Activated naive CD4-positive, alpha-beta T cell treated with anti-CD3 and anti-CD28 coated beads, Interleukin-2, amount 10 ng/mL, durations not matched to agents 7 days and 5 days (primary cell): Measurements from ENCODE around the gene KCNH2.

Experiments used
- CTCF ChIA-PET: fragments of 350-600 bp; sonication (Branson Sonifier 250); formaldehyde crosslinking; loops from one replicate; lab custom pipeline; 2021; ENCODE audit warnings: antibody characterized with exemption; lab: Charles Lee
- DNase-seq: peaks from one replicate; pipeline ENCODE4 v3.0.0-alpha.2; 2020
- H3K27ac Mint-ChIP-seq: one replicate; pipeline ENCODE4 v1.8.0; 2021; ENCODE audit warnings: mild to moderate bottlenecking, moderate library complexity, mixed read lengths
- H3K27me3 Mint-ChIP-seq: one replicate; pipeline ENCODE4 v1.8.0; 2021; ENCODE audit warnings: mild to moderate bottlenecking, mixed read lengths
- H3K36me3 Mint-ChIP-seq: one replicate; pipeline ENCODE4 v1.8.0; 2021; ENCODE audit warnings: mixed read lengths
- H3K4me1 Mint-ChIP-seq: one replicate; pipeline ENCODE4 v1.8.0; 2021; ENCODE audit warnings: mixed read lengths
- H3K4me3 Mint-ChIP-seq: one replicate; pipeline ENCODE4 v1.8.0; 2021; ENCODE audit warnings: mild to moderate bottlenecking, moderate library complexity, mixed read lengths
- H3K9me3 Mint-ChIP-seq: one replicate; pipeline ENCODE4 v1.8.0; 2021; ENCODE audit warnings: mixed read lengths

KCNH2 gene

DNA sequence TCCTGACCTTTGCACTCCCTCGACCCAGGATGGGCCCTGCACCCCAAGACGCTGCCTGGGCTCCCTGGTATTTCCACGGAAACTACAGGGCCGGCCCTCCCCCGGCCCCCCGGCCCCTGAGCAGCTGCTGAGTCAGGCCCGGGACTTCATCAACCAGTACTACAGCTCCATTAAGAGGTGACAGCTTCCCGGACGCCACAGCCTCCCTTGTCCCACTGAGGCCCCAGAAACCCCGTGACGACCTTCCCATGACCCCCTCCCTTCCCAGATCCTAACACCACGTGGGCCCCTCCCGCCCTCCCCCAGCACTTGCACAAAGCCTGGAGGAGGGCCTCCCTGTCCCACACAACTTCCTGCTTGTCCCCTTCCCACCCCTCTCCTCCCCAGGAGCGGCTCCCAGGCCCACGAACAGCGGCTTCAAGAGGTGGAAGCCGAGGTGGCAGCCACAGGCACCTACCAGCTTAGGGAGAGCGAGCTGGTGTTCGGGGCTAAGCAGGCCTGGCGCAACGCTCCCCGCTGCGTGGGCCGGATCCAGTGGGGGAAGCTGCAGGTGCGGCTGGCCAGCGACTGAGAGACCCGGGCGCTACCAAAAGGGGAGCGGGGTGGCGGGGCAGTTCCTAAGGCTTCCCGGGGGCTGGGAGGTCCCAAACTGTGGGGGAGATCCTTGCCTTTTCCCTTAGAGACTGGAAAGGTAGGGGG is 18.4 kb upstream of the KCNH2 start:
- peaks cover 4% of the 10 kb centered on the region for H3K9me3 Mint-ChIP-seq
- CTCF ChIA-PET: interaction anchor here (1.7 to 2.0 kb wide), 2 partner anchors 10 to 22 kb away, joined by 4 to 9 read pairs; no protein-coding TSS in a partner anchor
- no peak for DNase-seq
- H3K4me1 Mint-ChIP-seq: peaks cover 51% of the 10 kb centered on the region
- H3K27me3 Mint-ChIP-seq: peaks cover 8% of the 10 kb centered on the region
- peaks cover 18% of the 10 kb centered on the region for H3K36me3 Mint-ChIP-seq
- H3K27ac Mint-ChIP-seq: no peak overlapping the region
- peak overlapping the region; percentile 33 for H3K4me3 Mint-ChIP-seq

DNA sequence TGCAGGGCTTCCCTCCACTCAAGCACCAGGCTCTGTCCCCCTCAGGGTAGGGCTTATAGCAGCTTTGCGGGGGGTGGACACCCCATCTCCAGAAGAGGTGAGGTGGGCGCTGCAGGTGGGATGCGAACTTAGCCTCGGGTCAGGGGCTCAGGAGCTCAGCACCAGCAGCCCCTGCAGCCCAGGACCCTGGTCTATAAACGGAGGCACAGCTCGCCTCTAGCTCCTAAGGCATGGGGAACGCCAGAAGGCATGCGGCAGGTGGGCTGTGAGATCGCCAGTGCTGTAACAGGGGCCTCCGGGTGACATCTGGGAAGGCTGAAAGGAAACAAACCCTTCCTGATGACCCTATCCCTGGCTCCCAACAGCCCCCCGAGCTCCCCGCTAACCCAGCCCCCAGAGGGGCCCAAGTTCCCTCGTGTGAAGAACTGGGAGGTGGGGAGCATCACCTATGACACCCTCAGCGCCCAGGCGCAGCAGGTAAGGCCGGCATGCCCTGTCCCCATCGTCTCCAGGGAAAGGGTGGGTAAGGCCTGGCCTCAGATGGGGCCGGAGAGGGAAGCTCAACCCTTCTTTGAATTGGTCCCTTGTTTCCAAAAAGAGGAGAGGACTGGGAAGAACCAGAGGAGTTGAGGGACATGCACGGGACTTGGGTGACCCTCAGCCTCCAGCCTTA is 16.9 kb upstream of the KCNH2 start:
- Mint-ChIP-seq H3K27ac (peak overlapping the region; percentile 79), H3K9me3 (peaks cover 20% of the 10 kb centered on the region), H3K4me3 (peak overlapping the region; percentile 66), H3K27me3 (peaks cover 21% of the 10 kb centered on the region), H3K36me3 (peaks cover 18% of the 10 kb centered on the region), H3K4me1 (peaks cover 49% of the 10 kb centered on the region)
- DNase-seq: no peak
- CTCF ChIA-PET: interaction anchor here (1.0 to 3.0 kb wide), 9 partner anchors 10 to 118 kb away, joined by 3 to 27 read pairs (median 3); no protein-coding TSS in a partner anchor

DNA sequence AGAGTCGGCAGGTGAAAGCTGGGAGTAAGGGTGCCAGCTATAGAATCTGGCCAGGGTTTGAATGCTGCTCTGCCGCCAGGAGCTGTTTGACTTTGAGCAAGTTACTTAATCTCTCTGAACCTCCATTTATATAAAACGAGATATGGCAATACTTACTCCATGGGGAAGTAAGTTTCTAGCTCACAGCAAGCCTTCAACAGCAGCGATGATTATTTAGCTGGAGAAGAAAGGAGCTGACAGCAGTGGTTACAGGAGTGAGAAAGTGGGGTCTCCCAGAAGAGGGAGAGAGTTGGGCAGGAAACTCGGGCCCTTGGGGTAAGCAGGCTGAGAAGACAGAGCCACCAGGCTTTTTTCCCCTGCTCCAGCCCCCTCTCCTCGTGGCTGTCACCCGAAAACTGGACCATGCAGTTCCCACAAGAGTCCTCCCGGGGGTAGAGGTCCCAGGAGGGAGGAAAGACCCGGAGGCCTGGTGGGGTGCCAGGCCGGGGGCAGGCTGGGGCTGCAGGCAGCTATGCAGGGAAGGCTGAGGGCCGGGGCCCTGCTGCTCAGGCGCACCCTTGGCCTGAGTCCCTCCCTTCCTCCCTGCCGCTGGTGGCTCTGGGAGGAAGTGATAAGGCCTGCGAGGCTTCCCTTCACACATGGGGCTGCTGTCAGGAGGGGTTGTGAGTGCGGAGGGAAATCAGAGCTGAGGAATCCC is 16.2 kb upstream of the KCNH2 start:
- H3K4me3 Mint-ChIP-seq: peak overlapping the region; percentile 66

DNA sequence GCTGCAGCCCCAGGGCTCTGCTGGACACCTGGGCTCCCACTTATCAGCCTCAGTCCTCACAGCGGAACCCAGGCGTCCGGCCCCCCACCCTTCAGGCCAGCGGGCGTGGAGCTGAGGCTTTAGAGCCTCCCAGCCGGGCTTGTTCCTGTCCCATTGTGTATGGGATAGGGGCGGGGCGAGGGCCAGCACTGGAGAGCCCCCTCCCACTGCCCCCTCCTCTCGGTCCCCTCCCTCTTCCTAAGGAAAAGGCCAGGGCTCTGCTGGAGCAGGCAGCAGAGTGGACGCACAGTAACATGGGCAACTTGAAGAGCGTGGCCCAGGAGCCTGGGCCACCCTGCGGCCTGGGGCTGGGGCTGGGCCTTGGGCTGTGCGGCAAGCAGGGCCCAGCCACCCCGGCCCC is 15.4 kb upstream of the KCNH2 start:
- H3K4me1 Mint-ChIP-seq: peaks cover 55% of the 10 kb centered on the region
- peaks cover 26% of the 10 kb centered on the region for H3K9me3 Mint-ChIP-seq
- no peak for DNase-seq
- H3K36me3 Mint-ChIP-seq: peaks cover 20% of the 10 kb centered on the region
- no peak overlapping the region for H3K27ac Mint-ChIP-seq
- H3K27me3 Mint-ChIP-seq: peaks cover 36% of the 10 kb centered on the region
- no peak overlapping the region for H3K4me3 Mint-ChIP-seq
- CTCF ChIA-PET: interaction anchor here (1.5 to 3.0 kb wide), 9 partner anchors 9 to 119 kb away, joined by 3 to 27 read pairs (median 6); no protein-coding TSS in a partner anchor

More for the DNA sequence above, 16.2 kb upstream of the KCNH2 start:
- CTCF ChIA-PET: interaction anchor here (1.0 to 3.0 kb wide), 11 partner anchors 9 to 118 kb away, joined by 3 to 27 read pairs (median 4); no protein-coding TSS in a partner anchor
- peaks cover 26% of the 10 kb centered on the region for H3K9me3 Mint-ChIP-seq
- DNase-seq: peak; percentile 67
- H3K27me3 Mint-ChIP-seq: peaks cover 28% of the 10 kb centered on the region
- H3K4me1 Mint-ChIP-seq: peaks cover 52% of the 10 kb centered on the region
- H3K27ac Mint-ChIP-seq: peak overlapping the region; percentile 85
- peaks cover 20% of the 10 kb centered on the region for H3K36me3 Mint-ChIP-seq

DNA sequence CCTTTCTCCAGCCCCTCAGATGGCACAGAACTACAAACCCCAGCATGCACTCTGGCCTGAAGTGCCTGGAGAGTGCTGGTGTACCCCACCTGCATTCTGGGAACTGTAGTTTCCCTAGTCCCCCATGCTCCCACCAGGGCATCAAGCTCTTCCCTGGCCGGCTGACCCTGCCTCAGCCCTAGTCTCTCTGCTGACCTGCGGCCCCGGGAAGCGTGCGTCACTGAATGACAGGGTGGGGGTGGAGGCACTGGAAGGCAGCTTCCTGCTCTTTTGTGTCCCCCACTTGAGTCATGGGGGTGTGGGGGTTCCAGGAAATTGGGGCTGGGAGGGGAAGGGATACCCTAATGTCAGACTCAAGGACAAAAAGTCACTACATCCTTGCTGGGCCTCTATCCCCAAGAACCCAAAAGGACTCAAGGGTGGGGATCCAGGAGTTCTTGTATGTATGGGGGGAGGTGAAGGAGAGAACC is 14.7 kb upstream of the KCNH2 start:
- H3K27me3 Mint-ChIP-seq: peaks cover 40% of the 10 kb centered on the region
- peaks cover 26% of the 10 kb centered on the region for H3K9me3 Mint-ChIP-seq
- no peak overlapping the region for H3K4me3 Mint-ChIP-seq
- H3K4me1 Mint-ChIP-seq: peaks cover 55% of the 10 kb centered on the region
- CTCF ChIA-PET: interaction anchor here (1.0 to 4.5 kb wide), 7 partner anchors 12 to 102 kb away, joined by 3 to 29 read pairs (median 4); no protein-coding TSS in a partner anchor
- H3K36me3 Mint-ChIP-seq: peaks cover 18% of the 10 kb centered on the region
- peak; percentile 47 for DNase-seq
- no peak overlapping the region for H3K27ac Mint-ChIP-seq

DNA sequence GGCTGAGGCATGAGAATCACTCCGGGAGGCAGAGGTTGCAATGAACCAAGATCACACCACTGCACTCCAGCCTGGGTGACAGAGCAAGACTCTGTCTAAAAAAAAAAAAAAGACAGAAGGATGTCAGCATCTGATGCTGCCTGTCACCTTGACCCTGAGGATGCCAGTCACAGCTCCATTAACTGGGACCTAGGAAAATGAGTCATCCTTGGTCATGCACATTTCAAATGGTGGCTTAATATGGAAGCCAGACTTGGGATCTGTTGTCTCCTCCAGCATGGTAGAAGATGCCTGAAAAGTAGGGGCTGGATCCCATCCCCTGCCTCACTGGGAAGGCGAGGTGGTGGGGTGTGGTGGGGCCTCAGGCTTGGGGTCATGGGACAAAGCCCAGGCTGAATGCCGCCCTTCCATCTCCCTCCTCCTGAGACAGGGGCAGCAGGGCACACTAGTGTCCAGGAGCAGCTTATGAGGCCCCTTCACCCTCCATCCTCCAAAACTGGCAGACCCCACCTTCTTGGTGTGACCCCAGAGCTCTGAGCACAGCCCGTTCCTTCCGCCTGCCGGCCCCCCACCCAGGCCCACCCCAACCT is 14.0 kb upstream of the KCNH2 start:
- H3K27me3 Mint-ChIP-seq: peaks cover 38% of the 10 kb centered on the region

DNA sequence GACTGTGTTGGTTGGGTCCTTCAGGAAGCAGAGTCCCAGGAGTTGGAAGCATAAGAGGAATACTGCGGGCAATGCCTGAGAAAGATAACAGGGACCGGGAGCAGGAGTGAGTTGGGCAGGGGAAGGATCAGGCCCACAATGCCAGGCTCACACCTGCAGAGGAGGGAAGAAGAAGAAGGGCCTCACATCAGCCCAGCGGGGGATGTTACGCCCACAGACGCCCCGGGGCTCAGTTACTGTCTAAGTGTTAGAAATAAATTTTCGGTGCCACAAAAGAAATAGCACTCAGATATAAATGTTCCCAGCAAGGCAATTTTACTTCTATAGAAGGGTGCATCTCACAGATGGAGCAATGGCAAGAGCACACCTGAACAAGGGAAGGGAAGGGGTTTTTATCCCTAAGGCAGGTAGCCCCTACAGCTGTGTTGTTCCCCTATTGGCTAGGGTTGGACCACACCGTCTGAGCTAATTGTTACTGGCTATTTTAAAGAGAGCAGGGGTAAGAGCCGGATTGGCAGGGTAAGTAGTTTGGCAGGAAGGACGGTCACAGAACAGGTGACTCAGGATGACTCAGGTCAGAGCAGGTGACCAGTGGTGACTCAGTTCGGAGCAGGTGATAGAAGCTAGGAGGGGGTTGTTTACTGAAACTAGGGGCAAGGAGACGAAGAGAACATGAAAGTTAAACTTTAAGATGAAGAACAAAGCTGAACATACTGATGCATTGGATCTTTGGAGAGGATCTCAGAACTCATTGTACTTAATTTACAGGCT is 12.5 kb upstream of the KCNH2 start, which contains the start of gene NOS3:
TSS of gene NOS3 (plus strand) at position 602 of the 771 bp plus-strand sequence. CDS start 2,787 bp downstream, outside the sequence.
- CTCF ChIA-PET: interaction anchor here (0.9 to 4.5 kb wide), 8 partner anchors 17 to 211 kb away, joined by 3 to 29 read pairs (median 4); no protein-coding TSS in a partner anchor

More for the DNA sequence above, 14.0 kb upstream of the KCNH2 start:
- CTCF ChIA-PET: interaction anchor here (1.0 to 4.5 kb wide), 6 partner anchors 12 to 103 kb away, joined by 3 to 29 read pairs (median 15); no protein-coding TSS in a partner anchor
- Mint-ChIP-seq H3K4me1 (peaks cover 55% of the 10 kb centered on the region), H3K4me3 (no peak overlapping the region), H3K27ac (no peak overlapping the region), H3K36me3 (peaks cover 14% of the 10 kb centered on the region), H3K9me3 (peaks cover 26% of the 10 kb centered on the region)
- no peak for DNase-seq

DNA sequence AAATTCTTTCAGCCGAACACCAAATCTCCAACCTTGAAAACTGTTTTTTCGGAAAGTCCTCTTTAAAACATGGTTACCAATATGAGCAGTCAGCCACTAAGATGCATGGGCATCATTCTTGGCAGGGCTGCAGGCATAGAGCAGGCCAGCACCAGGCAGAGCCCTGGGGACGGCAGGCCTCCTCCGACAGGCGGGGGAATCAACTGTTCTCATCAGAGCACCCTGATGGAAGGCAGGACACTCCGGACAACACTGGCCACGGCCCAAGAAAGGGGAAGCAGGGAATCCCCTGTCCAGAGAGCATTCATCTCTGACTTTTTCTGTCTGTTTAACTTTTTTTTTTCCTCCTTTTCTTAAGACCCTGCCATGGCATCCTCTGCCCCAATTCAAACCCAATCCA is 11.3 kb upstream of the KCNH2 start:
- Mint-ChIP-seq H3K4me3 (no peak overlapping the region), H3K9me3 (peaks cover 26% of the 10 kb centered on the region), H3K27me3 (peaks cover 58% of the 10 kb centered on the region), H3K27ac (peak overlapping the region; percentile 19), H3K36me3 (peaks cover 14% of the 10 kb centered on the region), H3K4me1 (peaks cover 51% of the 10 kb centered on the region)
- CTCF ChIA-PET: interaction anchor here (0.8 to 4.5 kb wide), 10 partner anchors 10 to 91 kb away, joined by 3 to 29 read pairs (median 6); no protein-coding TSS in a partner anchor
- DNase-seq: no peak

More for the DNA sequence above, 12.5 kb upstream of the KCNH2 start, which contains the start of gene NOS3:
- no peak within 1 kb of the TSS for H3K4me3 Mint-ChIP-seq
- H3K36me3 Mint-ChIP-seq: peaks cover 14% of the 10 kb centered on the region
- H3K27ac Mint-ChIP-seq: peak within 1 kb of the TSS; percentile 13
- no peak for DNase-seq
- H3K9me3 Mint-ChIP-seq: peaks cover 26% of the 10 kb centered on the region
- peaks cover 55% of the 10 kb centered on the region for H3K4me1 Mint-ChIP-seq
- peaks cover 50% of the 10 kb centered on the region for H3K27me3 Mint-ChIP-seq

DNA sequence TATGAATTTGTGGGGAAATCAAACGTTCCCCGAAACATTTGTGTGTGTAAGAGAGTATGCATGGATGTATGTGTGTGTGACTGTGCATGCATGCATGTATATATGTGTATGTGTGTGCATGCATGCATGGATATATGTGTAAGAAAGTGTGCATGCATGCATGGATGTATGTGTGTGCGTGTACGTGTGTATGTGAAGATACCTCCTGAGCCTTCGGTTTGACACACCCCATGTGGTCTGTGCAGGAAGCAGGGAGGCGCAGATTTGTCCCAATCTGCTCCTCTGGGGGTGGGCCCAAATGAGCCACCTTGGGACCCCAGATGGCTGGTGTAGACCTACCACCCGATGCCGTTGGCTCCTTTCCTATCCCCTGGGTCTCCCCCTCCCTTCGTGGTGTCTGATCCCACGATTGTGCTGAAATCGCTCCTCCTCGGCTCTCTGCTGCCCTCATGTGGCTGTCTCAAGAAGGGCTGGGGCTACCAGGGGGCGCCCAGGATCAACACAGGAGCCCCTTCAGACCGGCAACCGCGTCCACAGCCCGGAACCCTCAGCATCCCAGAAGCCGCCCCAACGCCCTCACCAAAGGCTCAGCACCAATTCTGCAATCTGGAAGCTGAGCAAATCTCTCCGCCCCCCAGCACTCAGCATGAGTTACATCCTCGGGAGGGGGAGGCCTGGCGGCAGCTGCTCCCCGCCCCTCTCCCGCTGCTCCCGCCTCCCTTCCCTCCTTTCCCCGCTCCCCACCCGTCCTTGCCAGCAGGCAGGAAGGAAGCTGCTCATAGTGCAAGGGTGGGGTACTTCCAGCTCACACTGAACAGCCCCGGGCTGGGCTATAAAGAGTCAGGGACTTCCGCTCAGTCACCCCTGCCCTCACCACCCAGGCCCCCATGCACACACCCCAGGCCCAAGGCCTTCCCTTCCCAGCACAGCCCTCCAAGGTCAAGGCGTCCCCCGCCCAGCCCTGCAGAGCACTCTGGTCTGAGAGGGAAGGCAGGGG is 10.4 kb upstream of the KCNH2 start:
- H3K4me3 Mint-ChIP-seq: peak overlapping the region; percentile 54

DNA sequence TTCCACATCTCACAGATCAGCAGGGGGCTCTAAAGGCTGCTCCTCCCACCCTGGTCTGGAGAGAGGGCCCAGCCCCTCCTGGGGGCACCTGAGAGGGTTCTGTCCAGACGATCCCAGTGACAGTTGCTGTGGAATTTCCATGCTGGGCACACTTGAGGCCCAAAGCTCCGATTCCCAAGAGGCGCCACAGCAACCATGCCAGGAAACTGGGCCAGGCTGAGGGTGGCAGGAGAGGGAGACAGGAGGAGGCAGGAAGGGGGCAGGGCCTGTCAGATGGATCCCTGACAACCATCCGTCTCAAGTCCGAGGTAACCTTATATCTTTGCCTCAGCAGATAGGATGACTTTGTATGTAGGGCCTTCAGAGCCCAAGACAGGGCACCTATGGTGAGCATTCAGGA is 8.4 kb upstream of the KCNH2 start:
- Mint-ChIP-seq H3K27ac (no peak overlapping the region), H3K9me3 (peaks cover 21% of the 10 kb centered on the region), H3K4me1 (peaks cover 39% of the 10 kb centered on the region), H3K27me3 (peaks cover 82% of the 10 kb centered on the region), H3K4me3 (no peak overlapping the region), H3K36me3 (peaks cover 12% of the 10 kb centered on the region)
- CTCF ChIA-PET: interaction anchor here (1.0 to 6.0 kb wide), 10 partner anchors 8 to 108 kb away, joined by 3 to 91 read pairs (median 13); no protein-coding TSS in a partner anchor
- no peak for DNase-seq

More for the DNA sequence above, 10.4 kb upstream of the KCNH2 start:
- peaks cover 66% of the 10 kb centered on the region for H3K27me3 Mint-ChIP-seq
- peak; percentile 81 for DNase-seq
- no peak overlapping the region for H3K27ac Mint-ChIP-seq
- peaks cover 14% of the 10 kb centered on the region for H3K36me3 Mint-ChIP-seq
- CTCF ChIA-PET: interaction anchor here (0.8 to 4.5 kb wide), 10 partner anchors 9 to 90 kb away, joined by 3 to 29 read pairs (median 4); no protein-coding TSS in a partner anchor
- peaks cover 45% of the 10 kb centered on the region for H3K4me1 Mint-ChIP-seq
- H3K9me3 Mint-ChIP-seq: peaks cover 26% of the 10 kb centered on the region

DNA sequence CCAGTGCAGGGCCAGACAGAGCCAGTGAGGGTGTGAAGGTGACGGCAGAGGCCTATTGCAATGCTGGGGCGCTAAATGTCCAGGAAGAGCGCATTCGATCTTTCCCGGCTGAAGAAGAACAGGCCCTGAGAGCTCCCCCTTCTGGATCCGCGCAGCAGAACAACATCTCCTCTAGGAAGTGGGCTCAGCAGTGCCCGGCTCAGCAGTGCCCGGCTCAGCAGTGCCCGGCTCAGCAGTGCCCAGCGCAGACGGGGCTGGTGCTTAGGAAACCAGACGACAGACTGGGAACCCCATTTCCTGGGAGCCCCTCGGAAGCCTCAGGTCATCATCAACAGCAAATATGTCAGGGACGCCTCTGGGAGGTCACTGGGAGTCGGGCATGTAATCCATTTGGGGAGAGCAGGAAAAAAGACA is 8.0 kb upstream of the KCNH2 start:
- H3K9me3 Mint-ChIP-seq: peaks cover 17% of the 10 kb centered on the region
- CTCF ChIA-PET: interaction anchor here (0.6 to 6.0 kb wide), 22 partner anchors 8 to 506 kb away, joined by 3 to 91 read pairs (median 5); no protein-coding TSS in a partner anchor
- no peak overlapping the region for H3K27ac Mint-ChIP-seq
- peaks cover 82% of the 10 kb centered on the region for H3K27me3 Mint-ChIP-seq
- no peak overlapping the region for H3K4me3 Mint-ChIP-seq
- peaks cover 8% of the 10 kb centered on the region for H3K36me3 Mint-ChIP-seq
- DNase-seq: peak; percentile 71
- H3K4me1 Mint-ChIP-seq: peaks cover 39% of the 10 kb centered on the region
